Stimulated activated CD4-positive, alpha-beta T cell treated with anti-CD3 and anti-CD28 coated beads, Interleukin-4, amount 100 ng/mL, for 24 hours (primary cell): ENCODE measurements around the gene CUX1.
"Not testable (repeated sequence)": the region's sequence is repeated elsewhere in the genome, so short reads cannot be mapped to it uniquely, and the experiment has no call there.

ENCODE experiments used
- DNase-seq: peaks from one replicate; pipeline ENCODE4 v3.0.0-alpha.2; 2020

Gene CUX1

GRCh38 chr7:102021841-102022618, 204.6 kb downstream of the CUX1 start:
- DNase-seq, result no peak

- DNase-seq, result no peak
Observed at GRCh38 chr7:102024005-102024768, 206.8 kb downstream of the CUX1 start.

DNA sequence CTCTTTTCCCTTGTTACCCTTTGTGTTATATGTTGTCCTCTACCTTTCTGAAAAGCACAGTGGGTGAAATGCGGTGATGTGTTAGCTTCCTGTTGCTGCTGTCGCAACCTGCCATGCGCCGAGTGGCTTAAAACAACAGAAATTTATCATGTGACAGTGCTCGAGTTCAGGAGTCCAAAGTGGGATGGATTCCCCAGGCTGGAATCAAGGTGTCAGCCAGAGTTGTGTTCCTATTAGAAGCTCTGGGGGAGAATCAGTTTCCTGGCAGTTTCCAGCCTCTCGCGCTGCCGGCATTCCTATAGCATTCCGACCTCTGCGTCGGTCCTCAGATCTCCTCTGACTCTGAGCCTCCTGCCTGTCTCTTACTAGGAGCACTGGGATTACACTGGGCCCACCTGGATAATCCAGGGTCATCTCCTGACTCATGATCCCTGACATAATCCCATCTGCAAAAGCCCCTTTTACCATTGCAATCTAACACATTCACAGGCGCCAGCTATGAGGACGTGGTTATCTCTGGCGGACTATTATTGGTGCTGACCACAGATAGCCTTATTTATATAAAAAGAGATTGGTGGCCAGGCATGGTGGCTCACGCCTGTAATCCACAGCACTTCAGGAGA, 207.5 kb downstream of the CUX1 start:
- DNase-seq, result no peak

GRCh38 chr7:102025777-102026176, 208.4 kb downstream of the CUX1 start:
- DNase-seq, result not testable (repeated sequence)

- no peak for DNase-seq
Observed at GRCh38 chr7:102028206-102028826, 210.9 kb downstream of the CUX1 start.

DNA sequence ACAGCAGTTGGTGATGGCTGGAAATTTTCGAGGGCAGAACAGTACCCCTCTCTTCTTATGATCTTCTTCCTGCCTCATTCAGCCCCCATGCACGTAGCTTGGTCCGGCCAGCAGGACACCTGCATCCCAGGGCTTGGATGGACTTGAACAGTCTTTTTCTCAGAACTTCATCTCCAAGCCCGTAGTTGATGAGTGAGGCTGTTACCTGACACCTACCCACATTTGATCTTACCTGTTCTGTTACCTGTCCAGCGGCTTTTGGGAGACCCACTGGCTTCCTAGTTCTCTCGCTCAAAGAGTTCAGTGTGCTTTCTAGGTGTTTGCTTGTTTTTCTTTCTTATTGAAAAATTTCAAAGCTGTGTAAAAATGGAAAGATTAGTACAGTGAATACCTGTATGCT, 212.2 kb downstream of the CUX1 start:
- no peak for DNase-seq

DNA sequence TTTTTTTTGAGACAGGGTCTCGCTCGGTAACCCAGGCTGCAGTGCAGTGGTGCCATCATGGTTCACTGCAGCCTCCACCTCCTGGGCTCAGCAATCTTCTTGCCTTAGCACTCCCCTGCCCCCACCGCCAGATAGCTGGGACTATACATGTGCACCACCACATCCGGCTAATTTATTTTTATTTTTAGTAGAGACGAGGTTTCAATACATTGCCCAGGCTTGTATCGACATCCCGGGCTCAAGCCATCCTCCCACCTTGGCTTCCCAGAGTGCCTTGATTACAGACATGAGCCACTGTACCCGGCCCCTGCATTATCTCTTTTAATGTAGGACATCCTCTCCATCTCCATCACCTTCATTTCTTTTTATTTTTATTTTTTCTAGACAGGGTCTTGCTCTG, 213.3 kb downstream of the CUX1 start:
- no peak for DNase-seq

- DNase-seq, result no peak
Observed at GRCh38 chr7:102036958-102037357, 219.5 kb downstream of the CUX1 start.

GRCh38 chr7:102039706-102040105, 222.3 kb downstream of the CUX1 start:
- DNase-seq, result no peak

- DNase-seq, result no peak
Observed at GRCh38 chr7:102040569-102040968, 223.1 kb downstream of the CUX1 start.

GRCh38 chr7:102042016-102042656, 224.7 kb downstream of the CUX1 start:
- no peak for DNase-seq

DNA sequence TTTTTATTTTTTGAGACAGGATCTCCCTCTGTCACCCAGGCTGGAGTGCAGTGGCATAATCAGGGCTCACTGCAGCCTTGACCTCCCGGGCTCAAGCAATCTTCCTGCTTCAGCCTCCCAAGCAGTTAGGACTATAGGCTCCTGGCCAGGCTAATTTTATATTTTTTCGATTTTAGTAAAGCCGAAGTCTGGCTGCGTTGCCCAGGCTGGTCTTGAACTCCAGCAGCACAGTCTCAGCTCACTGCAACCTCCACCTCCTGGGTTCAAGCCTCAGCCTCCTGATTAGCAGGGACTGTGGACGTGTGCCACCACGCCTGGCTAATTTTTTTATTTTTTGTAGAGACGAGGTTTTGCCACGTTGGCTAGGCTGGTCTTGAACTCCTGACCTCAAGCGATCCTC, 225.4 kb downstream of the CUX1 start:
- DNase-seq, result not testable (repeated sequence)

GRCh38 chr7:102044641-102044983, 227.2 kb downstream of the CUX1 start:
- DNase-seq, result no peak

DNA sequence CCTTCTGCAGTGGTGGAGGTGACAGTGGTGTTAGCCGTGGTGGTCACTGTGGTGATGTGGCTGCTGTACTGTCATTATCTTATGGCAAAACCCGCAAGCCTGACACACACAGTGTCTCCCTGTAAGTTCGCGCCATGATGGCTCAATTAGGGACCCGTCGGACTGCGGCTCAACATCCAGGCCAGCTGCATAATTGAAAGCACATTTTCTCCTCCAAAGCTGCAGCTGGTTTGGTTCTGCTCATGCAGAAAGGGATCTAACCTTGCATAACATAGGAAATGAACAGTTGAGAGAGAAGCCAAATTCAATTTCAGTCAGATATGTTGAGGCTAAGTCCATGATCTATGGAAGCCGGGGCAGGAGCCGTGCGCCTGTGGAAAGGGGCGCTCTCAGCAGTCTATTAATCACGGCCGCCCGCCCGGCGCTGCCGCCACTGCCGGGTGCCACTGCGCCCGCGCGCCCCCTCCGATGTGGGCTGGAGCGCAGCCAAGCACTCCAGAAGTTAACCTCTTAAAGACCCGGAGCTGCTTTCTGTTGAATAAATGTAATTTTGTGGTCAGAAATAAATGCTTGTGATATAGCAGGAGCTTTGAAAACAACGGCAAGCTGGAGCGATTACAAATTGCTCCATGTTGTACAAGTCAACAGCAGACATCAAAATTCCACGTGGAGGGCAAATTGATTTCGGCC, 227.7 kb downstream of the CUX1 start:
- no peak for DNase-seq

DNA sequence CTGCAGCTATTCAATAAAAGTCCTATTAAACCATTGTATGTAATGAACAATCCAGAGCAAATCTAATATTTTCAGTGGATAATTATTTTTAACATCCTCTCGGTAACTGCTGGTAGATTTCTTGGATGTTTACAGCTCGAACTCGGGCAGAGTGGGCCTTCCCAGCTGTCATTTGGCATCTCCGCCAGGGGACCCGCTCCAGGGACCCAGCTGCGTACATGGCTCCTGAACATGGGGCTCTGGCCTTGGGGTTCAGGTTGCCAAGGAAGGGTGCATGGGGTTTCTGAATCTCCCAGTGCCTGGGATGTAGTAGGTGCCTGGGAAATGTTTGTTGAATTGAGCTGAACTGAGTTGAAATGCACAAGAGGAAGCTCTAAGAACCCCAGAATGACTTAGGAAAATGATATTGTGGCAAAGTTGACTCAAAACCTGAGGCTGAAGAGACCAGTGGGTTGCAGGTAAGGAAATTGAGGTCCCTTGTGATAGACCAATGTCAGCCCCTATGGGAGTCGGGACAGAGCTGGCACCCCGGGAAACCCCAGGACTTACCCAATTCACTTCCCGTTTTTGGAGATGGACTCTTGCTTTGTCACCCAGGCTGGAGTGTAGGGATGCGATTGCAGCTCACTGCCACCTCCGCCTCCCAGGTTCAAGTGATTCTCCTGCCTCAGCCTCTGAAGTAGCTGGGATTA, 228.4 kb downstream of the CUX1 start:
- DNase-seq, result no peak

DNA sequence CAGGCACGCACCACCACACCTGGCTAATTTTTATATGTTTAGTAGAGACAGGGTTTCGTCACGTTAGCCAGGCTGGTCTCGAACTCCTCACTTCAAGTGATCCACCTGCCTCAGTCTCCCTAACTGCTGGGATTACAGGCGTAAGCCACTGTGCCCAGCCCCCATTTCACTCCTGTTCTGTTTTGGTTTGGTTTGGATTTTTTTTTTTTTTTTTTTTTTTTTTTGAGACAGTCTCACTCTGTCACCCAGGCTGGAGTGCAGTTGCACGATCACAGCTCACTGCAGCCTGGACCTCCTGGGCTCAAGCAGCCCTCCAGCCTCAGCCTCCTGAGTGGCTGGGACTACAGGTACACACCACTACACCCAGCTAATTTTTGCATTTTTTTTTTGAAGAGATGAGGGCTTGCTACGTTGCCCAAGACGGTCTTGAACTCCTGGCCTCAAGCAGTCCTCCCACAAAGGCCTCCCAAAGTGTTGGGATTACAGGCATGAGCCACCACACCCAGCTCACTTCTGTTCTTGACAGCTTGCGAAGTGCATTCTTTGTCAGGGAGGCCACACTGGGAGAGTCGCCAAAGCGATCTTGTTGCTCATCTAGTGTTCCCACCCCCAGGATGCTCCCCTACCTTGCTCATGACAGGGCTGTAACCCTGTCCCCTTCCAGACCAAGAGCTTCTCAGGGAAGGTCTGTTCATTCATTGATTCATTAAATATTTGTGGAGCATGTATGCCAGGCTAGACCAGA, 229.1 kb downstream of the CUX1 start:
- DNase-seq, result no peak

- no peak for DNase-seq
Observed at GRCh38 chr7:102047167-102047566, 229.7 kb downstream of the CUX1 start.

DNA sequence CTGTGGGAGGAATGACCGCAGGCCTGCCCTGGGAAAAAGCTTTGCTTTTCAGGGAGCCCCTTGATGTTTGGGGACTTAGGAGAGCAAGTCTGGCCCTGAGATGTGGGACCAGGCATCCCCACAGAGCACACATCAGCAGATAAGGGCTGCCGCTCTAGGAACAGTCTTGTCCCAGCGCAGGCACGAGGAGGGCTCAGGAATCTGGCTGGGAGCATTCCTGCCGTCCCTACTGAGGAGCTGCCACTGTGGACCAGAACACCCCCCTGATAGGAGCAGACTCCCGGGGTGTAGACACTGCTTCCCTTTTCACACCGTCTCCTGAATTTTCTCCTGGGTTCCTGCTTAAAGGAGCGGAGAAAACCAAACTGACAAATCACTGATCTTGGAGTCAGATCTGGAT, 232.3 kb downstream of the CUX1 start:
- no peak for DNase-seq

GRCh38 chr7:102050864-102051460, 233.5 kb downstream of the CUX1 start:
- DNase-seq, result no peak

- DNase-seq, result not testable (repeated sequence)
Observed at GRCh38 chr7:102051736-102052135, 234.3 kb downstream of the CUX1 start.

- no peak for DNase-seq
Observed at GRCh38 chr7:102054158-102054557, 236.7 kb downstream of the CUX1 start.
